Neuron (in vitro differentiated cells): ENCODE data around the gene NEK1.
"Not testable (repeated sequence)": the region's sequence is repeated elsewhere in the genome, so short reads cannot be mapped to it uniquely, and the experiment has no call there.

ENCODE experiments used
- H2AFZ ChIP-seq: one replicate; pipeline ENCODE4 v1.6.1; 2013; ENCODE audit warnings: low read depth, mild to moderate bottlenecking, inconsistent platforms, low read length, moderate library complexity
- H3K27me3 ChIP-seq: one replicate; pipeline ENCODE4 v1.6.1; 2013; ENCODE audit warnings: low read length; ENCODE audit not compliant: insufficient read depth
- H3K36me3 ChIP-seq: one replicate; pipeline ENCODE4 v1.6.1; 2013; ENCODE audit warnings: low read length; ENCODE audit not compliant: insufficient read depth
- H3K4me1 ChIP-seq: one replicate; pipeline ENCODE4 v1.6.1; 2013; ENCODE audit warnings: low read length; ENCODE audit not compliant: insufficient read depth
- H3K4me3 ChIP-seq: 2 replicates; pipeline ENCODE4 v1.5.1; 2013; ENCODE audit warnings: mild to moderate bottlenecking, low read length, moderate library complexity
- H3K9me3 ChIP-seq: one replicate; pipeline ENCODE4 v1.6.1; 2013; ENCODE audit warnings: low read length

NEK1 gene

DNA sequence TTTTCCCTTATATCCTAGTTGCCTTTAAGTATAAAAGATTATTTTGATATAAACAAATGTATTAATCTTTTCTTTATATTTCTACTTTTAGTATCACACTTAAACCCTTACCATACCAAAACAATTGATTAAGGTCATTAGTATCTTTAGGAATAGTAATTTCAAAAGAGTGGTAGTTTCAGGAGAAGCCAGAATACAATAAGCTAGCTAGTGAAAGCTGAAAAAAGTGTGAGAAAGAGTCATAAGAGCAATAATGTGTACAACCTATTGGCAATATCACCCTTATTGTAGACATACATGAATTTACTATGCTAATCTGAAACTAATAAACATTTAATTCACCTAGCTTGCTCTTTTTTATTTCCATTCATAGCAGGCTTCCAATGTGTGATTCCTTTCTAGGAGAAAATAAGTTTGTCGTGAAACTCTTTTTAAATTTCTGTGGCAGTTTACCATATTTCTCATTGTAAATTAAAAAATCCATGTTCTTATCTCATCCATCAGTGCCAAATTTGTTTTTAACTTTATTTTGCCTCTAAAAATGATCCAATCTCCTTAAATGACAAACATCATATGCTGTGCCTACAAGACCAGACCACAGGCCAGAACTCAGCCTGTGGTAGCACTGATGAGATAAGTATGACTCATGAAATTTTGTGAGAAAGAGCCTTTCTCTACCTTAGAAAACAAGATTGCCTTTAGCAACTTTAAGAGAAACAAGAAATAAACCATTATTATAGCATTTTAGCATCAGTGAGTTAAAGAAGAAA, 8.1 kb downstream of the NEK1 start:
- Histone ChIP-seq H3K27me3 (no peaks in the 10 kb centered on the region), H2AFZ (no peak overlapping the region), H3K36me3 (peaks cover 15% of the 10 kb centered on the region), H3K4me3 (no peak overlapping the region), H3K4me1 (no peaks in the 10 kb centered on the region), H3K9me3 (no peaks in the 10 kb centered on the region)

DNA sequence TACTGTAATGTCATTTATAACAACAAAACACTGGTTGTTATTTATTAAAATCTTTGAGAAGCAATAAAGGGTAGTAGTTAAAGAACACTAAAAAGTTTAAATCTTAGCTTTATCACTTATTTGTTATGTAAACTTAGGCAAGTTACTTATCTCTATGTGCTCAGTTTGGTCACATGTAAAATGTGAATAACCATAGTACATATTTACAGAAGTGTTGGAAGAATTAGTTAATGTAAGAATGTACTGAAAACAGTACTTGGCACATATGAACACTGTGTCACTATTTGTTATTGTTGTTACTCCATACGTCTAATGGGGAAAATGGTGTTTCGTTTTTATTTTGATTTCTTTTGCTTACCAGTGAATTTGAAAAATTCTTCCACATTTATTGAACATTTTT, 9.1 kb downstream of the NEK1 start:
- Histone ChIP-seq H3K36me3 (peaks cover 15% of the 10 kb centered on the region), H3K27me3 (no peaks in the 10 kb centered on the region), H3K4me3 (no peak overlapping the region), H2AFZ (no peak overlapping the region), H3K4me1 (no peaks in the 10 kb centered on the region), H3K9me3 (no peaks in the 10 kb centered on the region)

DNA sequence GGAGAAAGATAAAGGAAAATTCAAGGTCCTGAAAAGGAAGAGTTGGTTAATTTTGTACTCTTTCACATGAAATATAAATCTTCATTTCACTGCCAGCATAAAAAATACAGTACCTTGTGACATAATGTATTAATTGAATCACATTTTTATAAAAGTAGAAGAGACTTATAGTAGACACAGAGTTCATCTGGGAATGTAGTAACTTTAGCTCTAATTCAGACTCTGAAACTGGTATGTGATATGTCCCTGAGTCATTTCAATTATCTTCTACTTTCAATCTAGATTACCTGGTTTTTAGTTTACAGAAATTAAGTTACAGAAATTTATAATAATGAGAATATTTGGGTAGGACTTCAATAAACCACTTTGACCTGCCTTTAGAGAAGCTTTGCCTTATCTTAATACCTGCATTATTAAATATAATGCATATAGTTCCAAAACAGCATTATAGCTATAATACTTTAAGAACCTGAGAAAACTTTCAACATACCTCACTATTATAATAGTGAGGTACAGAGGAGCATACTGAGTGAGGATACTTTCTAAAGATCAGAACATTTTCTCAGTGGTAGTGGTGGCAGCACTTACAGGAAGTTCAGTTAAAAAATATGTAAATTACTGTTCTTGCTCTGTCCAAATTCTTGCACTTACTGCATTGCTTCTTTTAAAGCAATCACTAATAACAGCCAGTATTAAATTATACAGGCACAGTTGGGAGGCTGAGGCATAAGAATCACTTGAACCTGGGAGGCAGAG, 11.2 kb downstream of the NEK1 start:
- Histone ChIP-seq H3K4me1 (no peaks in the 10 kb centered on the region), H3K27me3 (no peaks in the 10 kb centered on the region), H3K36me3 (peaks cover 13% of the 10 kb centered on the region), H3K4me3 (no peak overlapping the region), H3K9me3 (no peaks in the 10 kb centered on the region), H2AFZ (no peak overlapping the region)

DNA sequence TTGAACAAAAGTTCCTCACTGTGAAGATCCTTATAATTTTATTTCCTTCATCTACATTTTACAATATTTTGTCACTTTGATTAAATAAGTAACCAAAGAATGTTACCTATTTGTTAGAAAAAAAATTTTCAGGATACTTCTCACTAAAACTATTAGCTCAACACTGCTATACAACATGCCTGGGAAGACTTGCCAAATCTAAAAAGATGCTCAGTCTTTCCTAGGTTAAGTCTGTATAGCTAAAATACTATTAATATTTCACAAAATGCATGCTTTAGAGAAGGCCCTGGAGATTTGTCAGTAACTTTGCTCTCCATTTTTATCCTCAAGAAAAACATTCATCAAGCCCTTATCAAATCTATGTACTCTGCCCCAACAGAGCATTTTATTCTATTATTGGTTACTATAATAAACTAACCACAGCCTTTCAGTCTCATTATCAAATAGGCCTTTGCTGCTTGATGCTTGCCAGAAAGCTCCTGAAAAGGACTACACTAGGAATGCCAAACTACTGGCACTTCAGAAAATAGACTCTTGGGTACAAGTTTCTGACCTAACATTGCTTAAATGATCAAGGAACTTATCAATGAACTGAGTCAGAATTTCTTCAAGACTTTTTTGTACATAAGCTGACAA, 17.7 kb downstream of the NEK1 start:
- Histone ChIP-seq H2AFZ (no peak overlapping the region), H3K4me1 (no peaks in the 10 kb centered on the region), H3K4me3 (no peak overlapping the region), H3K9me3 (no peaks in the 10 kb centered on the region), H3K36me3 (peaks cover 9% of the 10 kb centered on the region), H3K27me3 (no peaks in the 10 kb centered on the region)

DNA sequence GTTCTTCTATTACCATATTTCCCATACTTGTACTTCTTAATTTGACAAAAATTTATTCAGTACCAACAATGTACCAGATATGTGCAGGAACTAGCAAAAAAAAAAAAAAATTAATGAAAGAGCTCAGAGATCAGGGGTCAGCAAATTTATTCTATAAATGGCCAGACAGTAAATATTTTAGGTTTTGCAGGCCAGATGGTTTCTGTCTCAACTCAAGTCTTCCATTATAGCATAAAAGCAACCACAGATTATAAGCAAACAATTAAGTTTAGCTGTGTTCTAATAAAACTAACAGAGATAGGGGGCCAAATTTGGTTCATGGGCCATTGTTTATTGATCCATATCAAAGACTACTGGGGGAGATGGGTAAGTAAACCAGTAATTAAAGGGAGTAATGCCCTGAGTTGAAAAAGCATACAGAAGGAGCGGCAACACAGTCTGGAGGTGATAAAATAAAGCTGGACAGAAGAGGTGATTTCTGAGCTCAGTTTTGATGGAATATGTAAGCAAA, 19.3 kb downstream of the NEK1 start:
- Histone ChIP-seq H3K9me3 (no peaks in the 10 kb centered on the region), H3K27me3 (no peaks in the 10 kb centered on the region), H3K36me3 (peaks cover 19% of the 10 kb centered on the region)

DNA sequence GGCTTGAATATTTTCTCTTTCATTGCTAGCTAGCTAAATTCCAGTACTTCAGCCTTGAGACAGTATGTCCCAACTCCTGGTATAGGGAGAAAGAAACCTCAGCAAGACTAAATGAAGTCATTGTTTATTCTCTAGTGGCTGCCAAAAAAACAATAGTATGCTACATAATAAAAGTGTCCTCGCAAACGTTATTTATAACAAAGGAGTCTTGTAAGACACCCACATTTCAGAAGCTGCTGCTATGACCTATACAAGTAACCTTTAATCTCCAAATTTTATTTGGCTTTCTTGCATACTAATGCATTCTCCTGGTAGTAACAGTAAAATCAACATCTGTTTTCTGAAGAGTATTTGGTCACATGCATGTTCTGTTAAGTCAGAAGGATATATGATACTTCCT, 28.8 kb downstream of the NEK1 start:
- Histone ChIP-seq H3K36me3 (peaks cover 22% of the 10 kb centered on the region), H3K4me3 (no peak overlapping the region)

More for the DNA sequence above, 19.3 kb downstream of the NEK1 start:
- H3K4me3 ChIP-seq = no peak overlapping the region
- H2AFZ ChIP-seq = no peak overlapping the region
- H3K4me1 ChIP-seq = no peaks in the 10 kb centered on the region

DNA sequence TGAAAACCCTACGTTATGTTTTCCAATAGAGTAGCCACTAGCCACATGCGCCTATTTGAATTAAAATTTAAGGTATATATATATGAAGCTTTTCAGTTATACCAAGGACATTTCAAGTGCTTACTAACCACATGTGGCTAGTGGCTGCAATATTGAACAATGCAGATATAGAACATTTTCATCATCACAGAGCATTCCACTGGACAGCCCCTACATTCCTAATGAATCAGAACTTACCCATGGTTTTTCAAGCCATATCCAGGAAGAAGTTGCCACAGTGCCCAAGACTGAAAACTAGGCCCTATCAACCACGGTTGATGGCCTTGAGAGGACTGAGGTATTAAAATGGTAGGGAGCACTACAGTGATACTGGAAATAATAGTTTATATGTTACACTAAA, 29.7 kb downstream of the NEK1 start:
- Histone ChIP-seq H3K4me1 (no peaks in the 10 kb centered on the region), H3K4me3 (no peak overlapping the region), H3K27me3 (no peaks in the 10 kb centered on the region), H3K36me3 (peaks cover 15% of the 10 kb centered on the region), H2AFZ (no peak overlapping the region), H3K9me3 (no peaks in the 10 kb centered on the region)

More for the DNA sequence above, 28.8 kb downstream of the NEK1 start:
- H3K27me3 ChIP-seq = no peaks in the 10 kb centered on the region
- no peaks in the 10 kb centered on the region for H3K4me1 ChIP-seq
- H3K9me3 ChIP-seq = no peaks in the 10 kb centered on the region
- H2AFZ ChIP-seq = no peak overlapping the region

DNA sequence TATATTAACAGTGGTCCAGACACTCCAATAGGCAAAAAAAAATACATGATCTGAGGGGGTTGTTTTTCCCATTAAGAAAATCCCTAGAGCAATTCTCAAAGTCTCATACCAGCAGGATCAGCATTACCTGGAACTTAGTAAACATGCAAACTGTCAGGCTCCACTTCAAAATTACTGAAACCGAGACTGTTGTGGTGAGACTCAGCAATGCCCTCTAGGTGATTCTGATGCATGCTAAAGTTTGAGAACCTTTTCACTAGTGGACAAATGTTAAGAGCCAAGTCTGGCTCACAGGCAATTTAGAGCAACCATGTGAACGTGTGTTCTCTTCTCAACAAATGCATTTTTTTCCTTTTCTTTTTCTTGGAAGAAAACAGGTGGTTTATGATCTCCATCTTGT, 30.2 kb downstream of the NEK1 start:
- Histone ChIP-seq H2AFZ (no peak overlapping the region), H3K4me1 (no peaks in the 10 kb centered on the region)

DNA sequence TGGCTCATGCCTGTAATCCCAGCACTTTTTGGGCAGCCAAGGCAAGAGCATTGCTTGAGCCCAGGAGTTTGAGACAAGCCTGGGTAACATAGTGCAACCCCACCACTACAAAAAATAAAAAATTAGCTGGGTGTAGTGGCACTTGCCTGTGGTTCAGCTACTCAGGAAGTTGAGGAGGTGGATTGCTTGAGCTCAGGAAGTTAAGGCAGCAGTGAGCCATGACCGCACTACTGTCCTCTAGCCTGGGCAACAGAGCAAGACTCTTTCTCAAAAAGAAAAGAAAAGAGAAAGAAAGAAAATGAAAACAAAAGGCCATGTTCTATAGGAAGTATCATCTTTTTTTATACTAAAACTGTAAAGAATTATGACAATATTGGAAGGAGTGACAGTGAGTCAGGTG, 38.5 kb downstream of the NEK1 start:
- Histone ChIP-seq H3K27me3 (no peaks in the 10 kb centered on the region), H3K4me1 (no peaks in the 10 kb centered on the region), H3K9me3 (no peaks in the 10 kb centered on the region), H3K36me3 (peaks cover 24% of the 10 kb centered on the region), H2AFZ (no peak overlapping the region), H3K4me3 (no peak overlapping the region)

More for the DNA sequence above, 30.2 kb downstream of the NEK1 start:
- no peaks in the 10 kb centered on the region for H3K9me3 ChIP-seq
- no peak overlapping the region for H3K4me3 ChIP-seq
- peaks cover 15% of the 10 kb centered on the region for H3K36me3 ChIP-seq
- H3K27me3 ChIP-seq = no peaks in the 10 kb centered on the region

DNA sequence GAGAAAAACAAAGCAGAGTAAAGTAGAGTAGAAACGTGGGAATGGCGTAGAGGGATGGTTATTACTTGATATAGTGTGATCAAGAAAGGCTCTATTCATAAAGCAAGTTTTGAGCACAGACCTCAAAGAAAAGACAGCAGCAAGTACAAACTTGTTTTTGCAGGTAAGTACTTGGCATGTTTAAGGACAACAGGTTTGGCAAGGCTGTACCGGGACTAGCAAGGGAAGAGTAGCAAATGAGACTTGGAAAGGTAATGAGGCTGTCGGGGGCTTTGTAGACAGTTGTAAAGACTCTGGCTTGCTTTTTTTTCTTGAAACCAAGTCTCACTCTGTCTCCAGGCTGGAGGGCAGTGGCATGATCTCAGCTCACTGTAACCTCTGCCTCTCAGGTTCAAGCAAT, 40.9 kb downstream of the NEK1 start:
- no peaks in the 10 kb centered on the region for H3K4me1 ChIP-seq
- H3K36me3 ChIP-seq = peaks cover 21% of the 10 kb centered on the region
- H3K9me3 ChIP-seq = no peaks in the 10 kb centered on the region
- H2AFZ ChIP-seq = no peak overlapping the region
- H3K27me3 ChIP-seq = no peaks in the 10 kb centered on the region
- H3K4me3 ChIP-seq = no peak overlapping the region

DNA sequence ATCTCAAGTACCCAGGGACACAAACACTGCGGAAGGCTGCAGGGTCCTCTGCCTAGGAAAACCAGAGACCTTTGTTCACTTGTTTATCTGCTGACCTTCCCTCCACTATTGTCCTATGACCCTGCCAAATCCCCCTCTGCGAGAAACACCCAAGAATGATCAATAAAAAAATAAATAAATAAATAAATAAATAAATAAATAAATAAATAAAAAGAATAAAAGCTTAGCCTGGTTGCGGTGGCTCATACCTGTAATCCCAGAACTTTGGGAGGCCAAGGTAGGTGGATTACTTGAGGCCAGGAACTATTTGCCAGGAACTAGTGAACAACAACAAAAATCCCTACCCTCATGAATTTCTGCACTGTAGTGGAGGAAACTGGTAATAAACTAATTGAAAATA, 41.4 kb downstream of the NEK1 start:
- peaks cover 21% of the 10 kb centered on the region for H3K36me3 ChIP-seq

DNA sequence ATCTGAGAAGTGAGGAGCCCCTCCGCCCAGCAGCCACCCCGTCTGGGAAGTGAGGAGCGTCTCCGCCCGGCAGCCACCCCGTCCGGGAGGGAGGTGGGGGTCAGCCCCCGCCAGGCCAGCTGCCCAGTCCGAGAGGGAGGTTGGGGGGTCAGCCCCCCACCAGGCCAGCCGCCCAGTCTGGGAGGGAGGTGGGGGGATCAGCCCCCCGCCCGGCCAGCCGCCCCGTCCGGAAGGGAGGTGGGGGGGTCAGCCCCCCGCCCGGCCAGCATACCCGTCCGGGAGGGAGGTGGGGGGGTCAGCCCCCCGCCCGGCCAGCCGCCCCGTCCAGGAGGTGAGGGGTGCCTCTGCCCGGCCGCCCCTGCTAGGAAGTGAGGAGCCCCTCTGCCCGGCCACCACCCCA, 42.1 kb downstream of the NEK1 start:
- H2AFZ ChIP-seq, H3K27me3 ChIP-seq, H3K9me3 ChIP-seq, H3K4me1 ChIP-seq, H3K4me3 ChIP-seq: not testable (repeated sequence)
- H3K36me3 ChIP-seq = peaks cover 16% of the 10 kb centered on the region

More for the DNA sequence above, 41.4 kb downstream of the NEK1 start:
- not testable (repeated sequence) for H3K9me3 ChIP-seq, H3K4me1 ChIP-seq, H3K4me3 ChIP-seq, H2AFZ ChIP-seq, H3K27me3 ChIP-seq

DNA sequence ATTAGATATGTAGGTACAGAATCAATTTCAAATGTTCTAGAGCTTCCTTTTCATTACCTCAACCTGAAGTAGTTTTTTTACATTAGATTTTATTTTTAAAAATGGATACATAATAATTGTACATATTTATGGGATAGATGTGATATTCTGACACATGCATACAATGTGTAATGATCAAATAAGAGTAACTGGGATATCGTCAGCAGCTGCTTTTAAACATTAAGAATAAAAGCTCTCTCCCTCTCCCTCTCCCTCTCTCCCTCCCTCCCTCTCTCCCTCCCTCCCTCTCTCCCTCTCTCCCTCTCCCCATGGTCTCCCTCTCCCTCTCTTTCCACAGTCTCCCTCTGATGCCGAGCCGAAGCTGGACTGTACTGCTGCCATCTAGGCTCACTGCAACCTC, 43.2 kb downstream of the NEK1 start:
- H2AFZ ChIP-seq, H3K9me3 ChIP-seq, H3K4me3 ChIP-seq, H3K27me3 ChIP-seq, H3K36me3 ChIP-seq, H3K4me1 ChIP-seq: not testable (repeated sequence)
